Epidermal melanocyte (primary cell): ENCODE results near the gene ACP5.
A peak's percentile ranks its signal among the peaks of the same experiment; 100 is the strongest.
"Not testable (repeated sequence)": the region's sequence is repeated elsewhere in the genome, so short reads cannot be mapped to it uniquely, and the experiment has no call there.

Experiments
- DNase-seq: peaks from one replicate; pipeline ENCODE4 v3.0.0; 2011; ENCODE audit warnings: low spot score; ENCODE audit not compliant: insufficient read length

ACP5 gene

DNA sequence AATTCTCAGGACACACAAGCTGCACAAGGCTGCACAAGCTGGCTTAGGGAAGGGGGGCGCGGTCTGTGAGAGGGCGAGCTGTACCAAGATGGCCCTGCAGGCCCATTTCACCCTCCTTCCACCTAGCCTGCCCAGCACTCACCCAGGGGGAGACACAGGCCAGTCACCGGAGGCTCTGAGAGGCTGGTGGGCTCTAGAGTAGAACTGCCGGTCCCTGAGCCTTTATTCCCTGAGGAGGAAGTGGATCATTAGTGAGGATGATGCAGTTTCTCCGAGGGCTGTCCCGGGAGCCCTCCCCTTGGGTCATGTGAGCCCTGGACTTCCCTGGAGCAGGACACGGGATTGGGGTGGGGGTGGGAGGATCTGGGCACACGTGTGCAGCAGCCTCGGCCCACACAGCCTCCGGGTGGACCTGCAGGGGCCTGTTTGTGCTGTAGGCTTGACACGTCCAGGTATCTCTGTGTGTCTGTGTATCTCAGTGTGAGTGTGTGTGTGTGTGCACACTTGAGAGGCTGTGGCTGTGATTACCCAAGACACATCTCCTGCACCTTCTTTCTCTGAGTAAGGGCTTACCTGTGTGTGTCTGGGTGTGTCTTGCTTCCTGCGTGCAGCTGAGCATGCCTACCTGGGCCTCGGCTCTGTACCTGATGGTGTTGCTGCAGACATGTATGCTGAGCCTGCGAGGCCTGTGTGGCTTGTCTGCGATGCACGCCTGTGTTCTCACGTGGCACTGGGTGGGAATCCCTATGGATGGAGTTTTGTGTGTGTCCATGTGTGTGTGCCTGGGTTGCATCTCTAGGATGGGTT lies at the start of gene ACP5:
ACP5 (minus strand) TSS at position 195 of the 807 bp plus-strand sequence. CDS start 328 bp downstream, outside the sequence.
- peak; percentile 54 for DNase-seq

DNA sequence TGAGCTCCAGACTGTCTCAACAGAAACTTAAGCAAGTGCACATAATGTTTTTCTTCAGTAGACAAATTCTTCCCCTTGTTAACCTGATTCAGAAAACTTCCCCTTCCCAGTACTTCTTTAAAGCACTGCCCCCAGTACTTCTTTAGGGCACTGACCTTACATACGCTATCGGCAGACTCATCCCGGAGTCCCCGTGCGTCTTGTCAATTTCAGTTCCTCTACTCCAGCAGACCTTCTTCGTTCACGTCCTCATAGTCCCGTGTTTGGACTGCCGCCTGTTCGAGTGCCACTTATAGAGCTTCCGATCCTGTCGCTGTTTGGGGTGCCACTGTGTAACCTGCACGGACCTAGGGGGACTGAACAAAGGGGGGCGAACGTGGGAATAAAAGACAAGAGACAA lies 48.8 kb upstream of the ACP5 start:
- no peak for DNase-seq

DNA sequence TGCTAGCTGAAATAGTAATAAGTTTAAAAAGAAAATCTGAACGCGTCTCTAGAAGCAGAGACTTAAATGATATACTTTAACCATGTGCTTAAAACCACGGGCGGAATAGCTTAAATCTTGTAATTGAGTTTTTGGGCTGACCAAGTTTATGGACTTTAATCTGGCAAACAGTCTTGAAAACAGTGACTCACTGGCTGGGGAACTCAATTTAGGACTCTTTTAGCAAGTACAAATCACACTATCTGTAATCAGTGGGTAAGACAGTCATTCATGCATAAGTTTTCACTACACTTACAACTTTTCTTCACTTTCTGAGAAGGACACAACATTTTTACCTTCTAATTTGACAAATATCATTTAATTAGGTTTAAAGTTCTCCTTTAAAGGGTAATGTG lies 46.6 kb upstream of the ACP5 start:
- DNase-seq = no peak

DNA sequence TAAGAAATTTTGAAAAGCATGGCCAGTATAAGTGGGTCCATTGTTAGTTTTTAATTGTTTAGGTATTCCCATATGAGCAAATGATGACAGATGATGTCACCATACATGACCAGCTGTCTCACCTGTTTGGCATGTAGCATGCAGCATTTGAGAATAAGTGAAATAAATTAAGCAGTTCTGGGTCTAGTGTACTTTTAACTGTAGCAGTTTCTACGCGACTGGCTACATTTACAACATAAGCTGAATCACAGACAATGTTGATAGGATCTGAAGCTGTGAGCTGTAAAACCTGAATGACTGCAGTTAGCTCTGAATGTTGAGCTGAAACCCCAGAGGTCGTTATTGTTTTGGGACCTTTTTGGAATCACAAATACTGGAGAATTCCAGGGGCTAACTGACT lies 45.0 kb upstream of the ACP5 start:
- DNase-seq = not testable (repeated sequence)

DNA sequence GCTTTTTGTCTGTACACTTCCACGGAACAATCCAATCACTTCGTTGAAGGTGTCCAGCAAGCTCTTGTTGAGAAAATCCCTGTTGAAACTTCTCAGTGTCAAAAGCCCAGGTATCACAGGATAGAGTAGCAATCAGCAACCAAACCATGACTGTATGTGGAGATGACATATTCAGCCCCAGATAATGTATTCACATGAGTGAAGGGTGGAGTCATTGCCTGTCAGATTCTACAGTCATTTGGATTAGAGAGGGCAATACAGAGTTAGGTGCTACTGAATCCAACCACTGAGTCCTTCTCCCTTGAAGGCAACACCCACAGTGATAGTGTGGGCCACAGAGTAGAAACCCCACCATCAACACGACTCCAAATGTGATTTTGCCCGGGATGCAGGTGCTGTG lies 43.1 kb upstream of the ACP5 start:
- DNase-seq = no peak

DNA sequence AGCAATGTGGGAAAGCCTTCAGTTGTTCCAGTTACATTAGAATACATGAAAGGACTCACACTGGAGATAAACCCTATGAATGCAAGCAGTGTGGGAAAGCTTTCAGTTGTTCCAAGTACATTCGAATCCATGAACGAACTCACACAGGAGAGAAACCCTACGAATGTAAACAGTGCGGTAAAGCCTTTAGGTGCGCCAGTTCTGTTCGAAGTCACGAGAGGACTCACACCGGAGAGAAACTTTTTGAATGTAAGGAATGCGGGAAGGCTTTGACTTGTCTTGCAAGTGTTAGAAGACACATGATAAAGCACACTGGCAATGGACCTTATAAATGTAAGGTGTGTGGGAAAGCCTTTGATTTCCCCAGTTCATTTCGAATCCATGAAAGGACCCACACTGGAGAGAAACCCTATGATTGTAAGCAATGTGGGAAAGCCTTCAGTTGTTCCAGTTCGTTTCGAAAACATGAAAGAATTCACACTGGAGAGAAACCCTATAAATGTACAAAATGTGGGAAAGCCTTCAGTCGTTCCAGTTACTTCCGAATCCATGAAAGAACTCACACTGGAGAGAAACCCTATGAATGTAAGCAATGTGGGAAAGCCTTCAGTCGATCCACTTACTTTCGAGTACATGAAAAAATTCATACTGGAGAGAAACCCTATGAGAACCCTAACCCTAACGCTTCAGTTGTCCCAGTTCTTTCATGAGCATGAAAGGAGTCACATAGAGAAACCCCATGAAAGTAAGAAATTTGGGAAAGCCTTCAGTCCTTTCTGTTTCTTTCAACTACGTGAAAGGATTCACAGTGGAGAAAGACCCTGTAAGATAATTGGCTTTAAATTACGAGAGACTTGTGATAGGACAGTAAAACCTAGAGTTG lies 40.0 kb upstream of the ACP5 start:
- no peak for DNase-seq

DNA sequence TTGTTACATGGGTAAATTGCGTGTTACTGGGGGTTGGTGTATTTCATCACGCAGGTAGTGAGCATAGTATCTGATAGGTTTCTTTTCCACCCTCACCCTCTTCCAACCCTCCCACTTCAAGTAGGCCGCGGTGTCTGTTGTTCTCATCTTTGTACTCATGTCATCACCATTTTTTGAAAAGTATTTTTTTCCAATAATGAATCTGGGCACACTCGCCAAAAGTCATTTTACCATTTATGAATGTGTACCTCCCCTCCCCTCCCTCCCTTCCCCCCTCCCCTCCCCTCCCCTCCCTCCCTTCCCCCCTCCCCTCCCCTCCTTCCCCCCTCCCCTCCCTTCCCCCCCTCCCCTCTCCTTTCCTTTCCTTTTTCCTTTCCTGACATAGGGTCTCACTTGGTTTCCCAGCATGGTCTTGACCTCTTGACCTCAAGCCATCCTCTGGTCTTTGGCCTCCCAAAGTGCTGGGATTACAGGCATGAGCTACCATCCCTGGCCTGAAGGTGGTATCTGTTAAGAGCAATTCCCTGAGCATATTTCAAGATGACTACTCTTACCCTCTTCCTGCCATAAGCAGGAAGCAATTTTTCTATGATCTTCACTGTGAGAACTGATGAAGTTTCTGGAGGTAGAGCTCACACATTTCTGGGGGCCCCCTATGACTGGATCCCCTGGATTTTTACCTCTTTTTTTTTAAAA lies 35.5 kb upstream of the ACP5 start:
- DNase-seq = no peak

DNA sequence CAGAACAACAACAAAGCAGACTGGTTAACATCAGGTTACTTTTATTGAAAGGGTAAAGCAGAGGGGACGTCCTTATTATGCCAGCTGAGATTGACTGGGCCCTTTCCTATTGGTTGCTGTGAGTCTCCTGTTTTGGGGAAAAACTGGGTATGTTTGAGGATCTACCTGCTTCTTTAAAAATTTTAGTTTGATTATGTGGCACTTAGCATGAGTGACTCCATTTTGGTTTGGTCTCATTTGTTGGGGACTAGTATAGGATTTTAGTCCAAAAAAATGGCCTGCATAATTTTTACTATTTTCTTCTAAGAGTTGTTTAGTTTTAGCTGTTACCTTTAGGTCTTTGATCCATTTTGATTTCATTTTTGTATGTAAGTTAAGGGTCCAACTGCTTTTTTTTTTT lies 34.3 kb upstream of the ACP5 start:
- no peak for DNase-seq

DNA sequence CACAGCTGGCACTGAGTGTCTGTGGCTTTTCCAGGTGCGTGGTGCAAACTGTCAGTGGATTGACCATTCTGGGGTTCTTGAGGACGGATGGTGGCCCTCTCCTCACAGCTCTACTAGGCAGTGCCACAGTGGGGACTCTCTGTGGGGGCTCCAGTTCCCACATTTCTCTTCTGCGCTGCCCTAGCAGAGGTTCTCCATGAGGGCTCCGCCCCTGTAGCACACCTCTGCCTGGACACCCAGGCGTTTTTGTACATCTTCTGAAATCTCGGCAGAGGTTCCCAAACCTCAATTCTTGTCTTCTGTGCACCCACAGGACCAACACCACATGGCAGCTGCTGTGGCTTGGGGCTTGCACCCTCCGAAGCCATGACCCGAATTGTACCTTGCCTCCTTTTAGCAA lies 29.0 kb upstream of the ACP5 start:
- no peak for DNase-seq

DNA sequence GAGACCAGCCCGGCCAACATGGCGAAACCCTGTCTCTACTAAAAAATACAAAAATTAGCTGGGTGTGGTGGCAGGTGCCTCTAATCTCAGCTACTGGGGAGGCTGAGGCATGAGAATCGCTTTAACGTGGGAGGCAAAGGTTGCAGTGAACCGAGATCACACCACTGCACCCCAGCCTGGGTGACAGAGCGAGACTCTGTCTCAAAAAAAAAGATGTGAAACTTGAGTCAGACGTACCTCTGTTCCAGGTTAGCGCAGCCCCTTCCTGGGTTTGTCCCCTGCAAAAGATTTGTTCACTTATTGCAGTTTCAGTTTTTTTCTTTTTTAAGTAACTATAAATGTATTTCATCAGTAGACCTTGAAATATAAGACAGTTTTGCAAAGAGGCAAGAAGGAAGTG lies 22.3 kb upstream of the ACP5 start:
- not testable (repeated sequence) for DNase-seq

DNA sequence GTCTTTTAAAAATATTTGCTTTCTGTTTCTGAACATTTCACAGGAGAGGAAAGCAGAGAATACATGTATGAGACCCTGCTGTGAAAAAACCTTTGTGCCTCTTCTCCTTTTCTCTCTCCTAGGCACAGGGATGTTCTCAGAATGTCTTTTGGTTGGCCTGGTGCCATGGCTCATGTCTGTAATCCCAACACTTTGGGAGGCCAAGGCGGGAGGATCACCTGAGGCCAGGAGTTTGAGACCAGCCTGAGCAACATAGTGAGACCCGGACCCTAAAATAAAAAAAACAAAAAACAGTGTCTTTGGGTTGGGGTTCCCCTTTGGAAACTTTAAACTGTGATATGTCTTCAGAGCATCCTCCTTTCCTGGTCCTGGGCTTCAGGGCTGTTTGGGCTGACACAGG lies 21.3 kb upstream of the ACP5 start:
- DNase-seq = no peak

DNA sequence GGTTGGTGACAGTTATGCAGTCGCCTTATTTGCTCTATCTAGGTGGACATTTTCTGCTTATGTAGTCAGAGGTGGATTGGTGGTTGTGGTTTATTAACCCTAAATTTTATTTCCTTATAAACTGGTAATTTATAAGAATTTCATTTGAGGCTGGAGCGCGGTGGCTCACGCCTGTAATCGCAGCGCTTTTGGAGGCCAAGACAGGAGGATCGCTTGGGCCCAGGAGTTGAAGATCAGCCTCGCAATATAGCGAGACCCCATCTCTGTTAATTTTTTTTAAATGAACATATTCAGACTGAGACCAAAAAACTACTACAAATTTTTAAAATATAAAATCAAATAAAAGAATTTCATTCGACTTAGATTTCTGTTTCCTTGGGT lies 20.6 kb upstream of the ACP5 start:
- DNase-seq = no peak

DNA sequence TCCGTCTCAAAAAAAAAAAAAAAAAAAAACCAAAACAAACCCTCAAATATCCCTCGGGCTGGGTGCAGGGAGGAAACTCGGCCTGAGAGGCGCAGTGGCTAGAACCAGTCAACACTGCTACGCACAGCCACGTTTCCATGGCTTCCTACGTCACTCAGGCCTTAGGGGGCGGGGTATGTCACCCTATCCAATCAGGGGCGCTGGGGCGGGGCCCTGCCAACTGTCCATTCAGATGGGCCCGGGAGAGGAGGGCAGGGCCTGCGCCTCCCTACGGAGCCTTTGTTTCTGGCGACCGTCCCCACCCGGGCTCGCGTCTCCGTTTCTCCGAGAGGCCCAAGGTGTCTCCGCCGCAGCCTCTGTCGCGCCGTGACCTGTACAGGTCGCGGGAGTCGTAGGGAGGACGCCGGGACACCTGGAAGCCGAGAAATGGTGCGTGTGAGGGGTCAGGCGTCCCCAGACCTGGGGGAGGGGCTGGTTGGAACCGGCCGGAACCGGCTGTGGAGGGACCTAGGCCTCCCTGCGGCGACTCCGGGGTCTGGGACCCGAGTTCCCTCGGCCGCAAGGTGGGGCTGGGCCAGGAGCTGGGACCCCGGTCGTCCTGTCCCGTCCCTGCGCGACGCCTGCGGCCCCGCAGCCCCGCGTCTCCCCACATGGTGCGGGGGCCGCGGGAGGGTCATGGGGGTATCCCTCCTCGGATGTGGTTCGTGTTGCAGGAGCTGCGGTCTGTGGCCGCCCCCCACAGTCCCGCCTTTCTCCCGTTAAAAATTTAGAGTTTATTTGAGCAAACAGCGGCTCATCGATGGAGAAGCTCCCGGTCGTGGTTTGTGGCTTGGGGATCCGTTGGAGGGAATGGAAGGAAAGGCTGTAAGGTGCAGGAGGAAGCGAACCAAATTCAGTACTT lies 20.0 kb upstream of the ACP5 start, which contains the start of gene ZNF627:
ZNF627 (plus strand) TSS at position 282 of the 901 bp plus-strand sequence; CDS start at position 427, 145 bp downstream.
- DNase-seq = peak; percentile 99

DNA sequence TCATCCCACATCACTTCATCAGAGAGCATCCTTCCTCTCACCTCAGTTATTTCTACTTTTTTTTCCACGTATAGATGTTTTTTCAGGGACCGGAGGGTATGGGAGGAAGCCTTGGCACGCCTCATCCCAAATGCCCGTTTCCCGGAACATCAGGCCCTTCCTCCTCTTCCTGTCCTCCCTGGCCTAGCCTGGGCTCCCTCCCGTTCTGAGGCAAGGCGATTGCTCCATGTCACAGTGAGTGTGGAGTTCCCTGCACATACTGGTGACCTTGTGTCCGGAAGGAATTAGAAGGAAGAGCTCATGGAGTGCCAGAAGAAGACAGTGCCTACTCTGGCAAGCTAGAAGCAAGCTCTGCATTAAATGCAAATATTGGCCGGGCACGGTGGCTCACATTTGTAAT lies 18.7 kb upstream of the ACP5 start:
- no peak for DNase-seq

DNA sequence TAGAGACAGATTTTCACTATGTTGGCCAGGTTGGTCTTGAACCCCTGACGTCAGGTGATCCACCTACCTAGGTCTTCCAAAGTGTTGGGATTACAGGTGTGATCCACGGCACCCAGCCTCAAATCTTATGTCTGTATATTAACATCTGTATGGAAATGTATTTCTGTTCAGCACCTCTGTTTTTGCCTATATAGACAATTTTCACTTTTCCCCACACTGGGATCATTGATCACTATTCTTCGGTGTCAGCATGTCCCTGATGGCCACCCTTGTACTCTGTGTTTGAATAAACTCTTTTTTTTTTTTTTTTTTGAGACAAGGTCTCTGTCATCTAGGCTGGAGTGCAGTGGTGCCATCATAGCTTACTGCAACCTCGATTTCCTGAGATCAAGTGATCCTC lies 16.6 kb upstream of the ACP5 start:
- DNase-seq = no peak

DNA sequence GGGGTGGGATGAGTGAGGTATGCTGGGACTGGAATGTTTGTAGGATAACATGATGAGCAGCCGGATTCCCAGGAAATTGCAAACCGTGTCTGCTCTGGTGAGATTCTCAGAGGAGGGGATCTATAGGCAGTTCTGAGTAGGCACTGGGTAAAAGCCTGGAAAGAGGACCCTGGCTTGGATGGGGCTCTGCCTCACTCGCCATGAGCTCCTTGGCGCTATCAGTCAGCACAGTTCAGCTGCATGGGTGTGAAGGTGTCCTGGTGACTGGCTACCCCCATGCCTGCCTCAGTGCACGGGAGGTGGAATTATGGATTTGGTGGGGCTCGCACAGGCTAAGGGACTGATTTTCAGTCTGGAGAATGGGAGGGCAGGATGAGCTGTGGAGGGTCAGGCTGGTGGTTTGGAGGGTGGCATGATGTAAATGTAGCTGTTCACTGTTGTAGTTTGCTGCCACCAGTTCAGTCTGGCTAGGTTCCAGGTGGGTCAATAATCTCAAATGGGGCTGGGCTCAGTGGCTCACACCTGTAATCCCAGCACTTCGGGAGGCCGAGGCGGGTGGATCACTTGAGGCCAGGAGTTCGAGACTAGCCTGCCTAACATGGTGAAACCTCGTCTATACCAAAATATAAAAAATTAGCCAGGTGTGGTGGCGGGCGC lies 10.7 kb upstream of the ACP5 start:
- no peak for DNase-seq

DNA sequence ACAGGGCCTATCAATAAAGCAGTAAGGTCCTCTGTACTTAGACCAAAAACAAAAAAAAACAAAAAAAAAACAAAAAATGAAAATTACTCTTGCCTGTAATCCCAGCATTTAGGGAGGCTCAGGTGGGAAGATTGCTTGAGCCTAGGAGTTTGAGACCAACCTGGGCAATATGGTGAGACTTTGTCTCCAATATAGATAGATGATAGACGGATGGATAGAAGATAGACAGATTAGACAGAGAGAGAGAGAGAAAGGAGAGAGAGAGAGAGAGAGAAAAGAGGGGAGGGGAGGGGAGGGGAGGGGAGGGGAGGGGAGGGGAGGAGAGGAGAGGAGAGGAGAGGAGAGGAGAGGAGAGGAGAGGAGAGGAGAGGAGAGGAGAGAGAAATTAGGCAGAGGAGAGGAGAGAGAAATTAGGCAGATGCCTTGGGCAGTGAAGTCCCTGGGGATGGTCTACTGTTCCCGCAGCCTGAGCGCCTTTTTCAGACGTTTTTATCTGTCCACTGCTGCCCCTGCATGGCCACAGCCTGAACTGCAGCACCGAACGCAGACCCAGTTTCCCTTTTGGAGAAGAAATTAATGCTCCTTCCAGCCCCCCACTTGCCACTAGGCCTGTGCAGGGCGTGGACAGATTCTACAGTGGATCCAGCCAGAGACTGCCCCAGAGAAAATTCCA lies 10.0 kb upstream of the ACP5 start:
- DNase-seq = peak; percentile 80

DNA sequence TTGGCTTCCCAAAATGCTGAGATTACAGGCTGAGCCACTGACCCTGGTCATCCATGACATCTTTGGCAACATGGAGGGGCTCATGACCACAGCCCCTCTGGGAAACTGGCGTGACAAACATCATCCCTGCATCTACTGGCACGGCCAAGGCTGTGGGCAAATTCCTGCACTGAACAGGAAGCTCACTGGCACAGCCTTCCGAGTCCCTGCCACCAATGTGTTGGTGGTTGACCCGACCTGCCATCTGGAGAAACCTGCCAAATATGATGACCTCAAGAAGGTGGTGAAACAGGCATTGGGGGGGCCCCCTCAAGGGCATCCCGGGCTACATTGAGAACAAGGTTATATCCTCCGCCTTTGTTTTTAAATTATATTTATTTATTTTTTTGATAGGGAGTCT lies 8.9 kb upstream of the ACP5 start:
- no peak for DNase-seq

DNA sequence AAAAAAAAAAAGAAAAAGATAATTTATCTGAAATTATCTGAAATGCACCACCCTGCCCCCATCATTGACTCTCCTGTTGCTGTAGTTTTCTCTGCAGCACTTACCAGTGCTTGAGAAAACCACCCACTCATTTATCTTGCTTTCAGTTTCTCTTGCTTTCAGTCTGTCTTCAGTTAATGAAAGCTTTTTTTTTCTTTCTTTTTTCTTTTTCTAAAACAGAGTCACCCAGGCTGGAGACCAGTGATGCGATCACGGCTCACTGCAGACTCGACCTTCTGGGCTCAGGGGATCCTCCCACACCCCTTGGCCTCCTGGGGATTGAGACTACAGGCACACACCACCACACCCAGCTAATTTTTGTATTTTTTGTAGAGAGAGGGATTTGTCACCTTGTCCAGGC lies 4.3 kb upstream of the ACP5 start:
- DNase-seq = no peak

DNA sequence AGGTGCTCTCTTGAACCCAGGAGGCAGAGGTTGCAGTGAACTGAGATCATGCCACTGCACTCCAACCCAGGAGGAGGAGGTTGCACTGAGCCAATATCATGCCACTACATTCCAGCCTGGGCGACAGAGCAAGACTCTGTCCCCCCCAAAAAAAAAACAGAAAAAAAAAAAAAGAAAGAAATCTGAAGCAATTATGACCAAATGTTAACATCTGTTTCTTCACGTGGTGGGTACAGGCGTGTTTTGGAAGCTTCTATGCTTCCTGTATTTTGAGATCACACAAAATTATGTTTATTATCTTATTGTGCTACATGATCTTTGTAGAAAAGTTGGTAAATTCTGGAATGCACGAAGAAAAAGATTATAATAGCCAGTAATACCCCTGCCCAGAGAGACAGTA lies 2.7 kb upstream of the ACP5 start:
- DNase-seq = no peak
